ENCODE measurements around the gene BABAM2. TPM values are rescaled to one million over a fixed set of nuclear protein-coding genes. Genes with fewer than 3 reads are reported as not detected.

The BABAM2 gene
- total RNA-seq, 4 donors from 2014 or later: 34.4 to 44.9 (median 38.3) TPM

DNA sequence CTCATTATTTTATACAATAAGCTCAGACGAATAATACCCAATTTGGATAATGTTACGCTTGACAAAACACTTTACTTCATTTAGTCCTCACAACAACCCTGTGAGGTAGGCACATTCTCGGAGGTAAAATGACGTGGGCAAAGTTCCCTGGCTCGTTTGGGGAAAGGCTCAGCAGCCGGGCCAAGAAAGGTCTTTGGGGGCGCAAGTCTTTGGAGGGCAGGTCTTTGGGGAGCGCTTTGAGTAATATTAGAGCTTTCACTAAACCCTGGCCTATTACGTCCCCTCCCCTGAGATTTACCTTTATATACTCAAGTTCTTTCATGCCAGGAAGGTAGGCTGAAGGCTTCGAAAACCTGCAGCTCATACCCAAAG lies 769 bp upstream of the BABAM2 start:
- TF ChIP-seq, protein P1, sequence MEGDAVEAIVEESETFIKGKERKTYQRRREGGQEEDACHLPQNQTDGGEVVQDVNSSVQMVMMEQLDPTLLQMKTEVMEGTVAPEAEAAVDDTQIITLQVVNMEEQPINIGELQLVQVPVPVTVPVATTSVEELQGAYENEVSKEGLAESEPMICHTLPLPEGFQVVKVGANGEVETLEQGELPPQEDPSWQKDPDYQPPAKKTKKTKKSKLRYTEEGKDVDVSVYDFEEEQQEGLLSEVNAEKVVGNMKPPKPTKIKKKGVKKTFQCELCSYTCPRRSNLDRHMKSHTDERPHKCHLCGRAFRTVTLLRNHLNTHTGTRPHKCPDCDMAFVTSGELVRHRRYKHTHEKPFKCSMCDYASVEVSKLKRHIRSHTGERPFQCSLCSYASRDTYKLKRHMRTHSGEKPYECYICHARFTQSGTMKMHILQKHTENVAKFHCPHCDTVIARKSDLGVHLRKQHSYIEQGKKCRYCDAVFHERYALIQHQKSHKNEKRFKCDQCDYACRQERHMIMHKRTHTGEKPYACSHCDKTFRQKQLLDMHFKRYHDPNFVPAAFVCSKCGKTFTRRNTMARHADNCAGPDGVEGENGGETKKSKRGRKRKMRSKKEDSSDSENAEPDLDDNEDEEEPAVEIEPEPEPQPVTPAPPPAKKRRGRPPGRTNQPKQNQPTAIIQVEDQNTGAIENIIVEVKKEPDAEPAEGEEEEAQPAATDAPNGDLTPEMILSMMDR (IDR thresholded peaks at IDR 0.05; ENCODE audit: low read depth): no peak

DNA sequence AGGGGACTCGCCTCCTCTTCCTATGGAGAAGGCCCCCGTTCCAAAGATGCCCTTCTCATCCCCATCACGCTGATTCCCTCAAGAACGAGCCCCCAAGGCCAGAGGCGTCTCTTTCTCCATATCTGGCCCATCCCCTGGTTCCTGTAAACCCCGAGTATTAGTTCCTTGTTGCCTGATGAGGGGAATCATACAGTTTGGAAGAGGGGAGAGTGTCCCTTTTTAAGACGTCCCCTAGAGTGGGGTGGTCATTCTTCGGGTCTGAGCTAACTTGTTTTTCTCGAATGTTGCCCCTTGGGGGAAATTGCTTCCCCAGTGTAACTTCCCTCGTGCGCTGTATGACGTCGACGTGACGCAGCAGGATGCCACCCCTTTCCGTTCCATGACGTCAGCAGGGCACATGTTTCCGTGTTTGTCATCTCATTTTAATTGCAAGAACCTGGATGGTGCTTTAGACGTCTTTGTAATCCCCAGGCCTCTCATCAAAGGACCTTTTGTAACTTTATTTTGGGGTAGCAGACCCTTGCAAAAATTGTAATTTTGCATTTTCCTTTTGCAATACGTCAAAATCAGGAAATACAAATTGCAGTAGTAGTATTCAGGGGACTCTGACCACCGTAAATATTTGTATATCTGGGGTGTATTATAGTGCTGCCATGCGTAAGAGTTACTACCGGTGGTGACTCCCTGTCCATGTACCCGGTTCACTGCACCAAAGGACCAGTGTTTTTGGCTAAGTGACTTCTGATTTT lies 569 bp downstream of the BABAM2 start:
- TF ChIP-seq, protein P1 (IDR thresholded peaks at IDR 0.05; ENCODE audit: low read depth): no peak

DNA sequence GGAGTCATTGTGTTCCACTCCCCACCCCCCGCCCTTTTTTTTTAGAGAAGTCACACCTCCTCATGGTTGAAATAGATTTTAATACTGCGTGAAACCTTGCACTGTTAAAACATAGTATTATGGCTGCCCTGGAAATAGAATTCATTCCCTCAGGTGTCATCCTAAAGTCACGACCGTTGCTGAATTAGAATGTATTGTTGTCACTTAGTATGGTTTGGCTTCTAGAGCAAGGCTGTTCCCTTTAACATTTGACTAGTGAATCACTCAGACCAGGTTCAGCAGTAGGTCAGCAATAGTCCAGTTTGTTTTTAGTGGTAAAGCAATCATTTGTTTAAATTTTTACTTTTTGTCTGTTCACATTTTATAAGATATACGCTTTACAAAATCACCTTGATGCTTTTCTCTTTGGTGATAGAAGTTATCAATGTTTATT lies 1.2 kb downstream of the BABAM2 start:
- TF ChIP-seq, protein P1 (IDR thresholded peaks at IDR 0.05; ENCODE audit: low read depth): no peak

DNA sequence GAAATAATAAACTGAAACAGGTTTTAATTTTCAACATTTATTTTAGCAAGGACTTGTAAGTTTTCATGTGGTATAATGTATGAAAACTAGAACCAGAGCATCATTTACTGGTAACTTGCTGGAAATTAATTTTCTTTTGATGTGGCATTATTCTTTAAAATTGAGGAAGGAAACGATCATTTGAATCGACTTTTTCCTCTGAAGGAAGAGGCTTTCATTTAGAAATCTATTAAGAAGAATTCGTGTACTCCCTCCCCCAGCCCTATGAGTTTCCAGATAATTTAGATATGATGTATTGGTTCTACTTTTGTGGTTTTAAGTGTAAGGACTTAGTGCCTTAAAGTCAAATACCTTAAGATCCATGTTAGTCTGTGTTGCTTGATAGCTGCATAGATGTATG lies 2.5 kb downstream of the BABAM2 start:
- TF ChIP-seq, protein P1 (IDR thresholded peaks at IDR 0.05; ENCODE audit: low read depth): no peak

DNA sequence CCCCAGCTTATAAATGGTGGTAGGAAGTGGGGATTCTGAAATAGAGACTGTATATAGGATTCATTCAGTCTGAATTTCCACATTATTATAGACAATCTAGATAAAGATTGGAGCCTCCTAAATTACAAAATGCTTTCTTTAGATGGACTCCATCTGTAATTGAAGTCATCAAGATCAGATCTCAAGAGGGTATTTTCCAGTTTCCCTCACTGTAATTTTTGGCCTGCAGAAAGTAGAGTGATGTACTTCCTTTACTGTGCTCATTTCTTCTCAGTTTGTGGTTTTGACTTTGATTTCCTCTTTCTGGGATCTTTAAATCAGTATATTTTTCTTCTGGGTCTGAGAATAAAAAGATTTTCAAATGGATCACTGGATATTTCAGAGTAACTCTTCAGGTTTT lies 7.2 kb downstream of the BABAM2 start:
- TF ChIP-seq, protein P1 (IDR thresholded peaks at IDR 0.05; ENCODE audit: low read depth): no peak

DNA sequence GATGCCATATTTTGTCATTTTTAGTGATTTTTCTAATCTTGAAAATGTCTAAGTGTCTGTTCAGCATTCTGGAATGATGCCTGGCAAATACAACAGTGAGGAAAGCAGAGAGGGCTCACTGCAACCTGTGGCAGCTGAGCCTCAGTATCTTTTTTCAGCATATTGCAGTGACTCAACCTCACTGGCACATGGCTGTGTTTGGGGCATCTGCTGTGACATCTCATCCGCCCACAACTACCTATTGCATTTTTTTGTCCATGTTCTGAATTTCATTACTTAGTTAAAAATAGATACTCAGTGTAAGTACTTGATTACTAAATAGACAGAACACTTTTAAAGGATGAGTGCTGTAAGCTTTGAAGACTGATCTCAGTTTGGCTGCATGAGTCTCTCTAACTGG lies 10.7 kb downstream of the BABAM2 start:
- TF ChIP-seq, protein P1 (IDR thresholded peaks at IDR 0.05; ENCODE audit: low read depth): no peak

DNA sequence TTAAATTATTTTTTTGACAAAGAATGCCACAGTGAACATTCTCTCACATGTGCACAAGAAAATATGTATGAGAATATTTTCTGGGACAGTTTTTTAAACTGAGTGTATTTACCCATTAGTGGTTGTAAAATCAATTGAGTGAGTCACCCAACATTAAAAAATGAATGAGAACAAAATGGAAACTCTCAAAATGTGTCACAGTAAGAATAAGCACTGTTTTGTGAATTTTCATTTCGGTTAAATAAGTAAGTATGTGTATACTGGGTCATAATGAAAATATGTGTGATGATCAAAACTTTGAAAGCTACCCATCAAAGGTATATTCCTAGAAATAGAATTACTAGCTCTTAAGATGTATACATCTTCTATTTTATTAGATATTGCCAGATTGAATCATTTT lies 11.6 kb downstream of the BABAM2 start:
- TF ChIP-seq, protein P1 (IDR thresholded peaks at IDR 0.05; ENCODE audit: low read depth): no peak
